H7 (cell line): ENCODE data around the gene ZNF407. TPM values are rescaled to one million over a fixed set of nuclear protein-coding genes. Genes with fewer than 3 reads are reported as not detected.

Experiments used
- DNase-seq: peaks from one replicate; pipeline ENCODE4 v3.0.0; 2012
- H3K27me3 ChIP-seq: 2 replicates; pipeline ENCODE4 v1.6.0; 2011; ENCODE audit warnings: mild to moderate bottlenecking, low read length; ENCODE audit not compliant: control insufficient read depth, insufficient read depth
- H3K36me3 ChIP-seq: replicated peaks from 2 replicates; pipeline ENCODE4 v1.5.1; 2011; ENCODE audit warnings: low read length; ENCODE audit not compliant: control insufficient read depth, insufficient read depth
- H3K4me3 ChIP-seq: 2 replicates; pipeline ENCODE4 v1.5.1; 2011; ENCODE audit warnings: low read depth, mild to moderate bottlenecking, control low read depth, low read length, moderate library complexity; ENCODE audit not compliant: insufficient read depth
- total RNA-seq: library from RNA; depleted of rRNA; stranded (reverse); fragments of >200 nt; shearing (Covaris generic); gene quantifications from 2 replicates; pipeline ENCODE4 v1.2.3, GENCODE V29; 2014

ZNF407 gene
- total RNA-seq, 1 experiment from 2014 or later, result 2.9 TPM

DNA sequence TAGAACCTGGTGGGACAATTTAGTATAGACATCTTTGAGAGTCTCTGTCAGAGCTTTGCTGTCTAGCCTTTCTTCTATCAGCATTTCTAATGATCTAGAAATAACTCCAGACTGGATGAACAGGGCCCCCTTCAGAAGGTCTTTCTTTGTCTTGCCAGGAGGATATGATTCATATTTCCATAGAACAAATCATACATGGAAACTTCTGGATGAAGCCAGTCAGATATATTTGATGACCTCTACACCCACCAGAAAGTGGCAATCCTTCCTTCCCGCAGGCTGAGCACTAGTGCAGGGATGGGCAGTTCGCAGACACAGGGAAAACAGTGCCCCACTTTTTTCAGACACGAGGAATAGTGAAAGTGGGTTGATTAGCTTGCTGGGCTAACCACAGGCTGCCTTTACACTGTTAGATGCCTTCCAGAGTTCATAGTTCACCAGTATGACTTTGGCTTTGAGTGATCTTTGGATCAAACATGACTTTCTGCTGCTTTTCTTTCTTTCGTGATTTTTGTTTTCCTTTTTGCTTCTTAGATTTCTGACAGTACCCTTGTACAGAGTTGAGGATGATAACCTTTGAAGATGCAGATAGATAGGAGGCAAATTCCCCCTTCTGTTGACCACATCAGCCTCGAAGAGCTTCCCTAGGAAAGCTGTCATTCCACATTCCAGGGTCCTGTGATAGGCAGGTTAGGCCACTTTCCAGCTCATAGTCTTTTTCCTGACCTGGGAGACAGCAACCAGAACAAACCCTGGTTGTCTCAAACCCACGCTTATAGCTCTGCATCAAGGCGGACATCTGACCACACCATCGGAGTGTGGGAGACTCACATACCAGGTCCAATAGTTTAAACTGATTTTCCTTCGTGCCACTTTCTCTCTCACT lies 237.0 kb downstream of the ZNF407 start:
- no peak for DNase-seq
- no peaks in the 10 kb centered on the region for H3K36me3 ChIP-seq
- no peaks in the 10 kb centered on the region for H3K27me3 ChIP-seq
- H3K4me3 ChIP-seq, result no peak overlapping the region

DNA sequence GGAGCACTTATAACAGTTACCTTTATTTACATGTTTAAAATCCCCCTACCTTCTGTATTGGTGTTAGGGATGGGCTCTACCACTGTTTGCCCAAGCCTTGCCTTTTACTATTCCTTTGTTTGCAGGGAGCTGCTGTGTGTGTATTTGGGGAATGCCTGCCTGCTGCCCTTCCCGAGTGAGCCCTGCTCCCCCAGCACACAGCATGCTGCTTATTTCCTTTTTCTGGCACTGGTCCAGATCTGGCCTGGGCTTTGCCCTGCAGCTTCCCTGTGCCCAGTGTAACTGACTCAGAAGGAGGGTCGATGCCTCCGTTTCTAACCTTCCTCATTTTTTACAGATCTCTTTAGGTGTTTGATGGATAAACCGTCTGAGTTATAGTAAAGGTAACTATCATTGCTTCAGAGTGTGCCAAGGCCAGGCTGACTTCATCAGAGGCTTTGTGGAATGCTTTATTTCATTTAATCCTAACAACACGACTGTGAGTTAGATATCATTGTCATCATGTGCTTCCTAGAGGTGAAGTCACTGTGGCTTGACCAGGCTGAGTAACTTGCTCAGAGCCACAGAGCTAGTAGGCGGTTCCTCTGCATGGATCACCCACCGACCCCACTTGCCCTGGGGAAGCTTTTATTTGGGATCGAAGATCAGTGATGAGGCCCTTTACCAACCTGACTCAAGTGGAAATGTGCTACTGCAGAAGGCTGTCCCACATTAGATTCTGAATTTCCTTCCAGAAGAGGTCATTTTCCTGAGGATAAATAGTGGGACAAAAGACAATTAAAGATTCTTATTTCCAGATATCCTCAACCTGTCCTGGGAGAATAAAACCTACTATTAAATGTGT lies 238.8 kb downstream of the ZNF407 start:
- DNase-seq, result no peak
- no peak overlapping the region for H3K4me3 ChIP-seq
- no peaks in the 10 kb centered on the region for H3K36me3 ChIP-seq
- H3K27me3 ChIP-seq, result no peaks in the 10 kb centered on the region

DNA sequence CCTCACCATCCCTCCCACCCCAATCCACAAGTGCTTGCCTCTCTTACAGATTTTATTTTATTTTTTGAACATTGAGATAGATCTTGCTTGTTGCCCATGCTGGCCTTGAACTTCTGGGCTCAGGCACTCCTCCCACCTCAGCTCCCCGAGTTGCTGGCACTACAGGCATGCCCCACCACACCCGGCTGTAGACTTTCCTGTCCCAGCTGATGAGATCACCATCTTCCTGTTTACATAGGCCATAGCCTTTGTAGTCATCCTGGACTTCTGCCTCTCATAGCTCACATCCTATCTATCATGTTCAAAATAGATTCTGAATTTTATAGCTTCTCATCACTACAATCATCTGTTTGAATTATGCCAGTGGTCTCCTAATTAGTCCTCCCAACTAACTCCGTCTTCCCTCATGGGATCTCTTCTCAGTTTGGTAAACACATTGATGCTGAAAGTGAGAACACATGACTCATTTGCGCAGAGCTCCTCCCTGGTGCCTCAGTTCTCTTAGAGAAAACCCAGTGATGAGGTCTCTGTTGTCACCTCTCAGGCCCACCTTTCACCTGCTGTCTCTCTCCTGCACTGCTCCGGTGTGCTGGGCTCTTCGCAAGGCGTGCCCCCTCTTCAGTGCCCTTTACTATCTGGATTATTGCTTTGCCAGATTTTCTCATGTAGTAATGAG lies 243.0 kb downstream of the ZNF407 start:
- H3K4me3 ChIP-seq, result no peak overlapping the region
- no peak for DNase-seq
- no peaks in the 10 kb centered on the region for H3K36me3 ChIP-seq
- H3K27me3 ChIP-seq, result no peaks in the 10 kb centered on the region

DNA sequence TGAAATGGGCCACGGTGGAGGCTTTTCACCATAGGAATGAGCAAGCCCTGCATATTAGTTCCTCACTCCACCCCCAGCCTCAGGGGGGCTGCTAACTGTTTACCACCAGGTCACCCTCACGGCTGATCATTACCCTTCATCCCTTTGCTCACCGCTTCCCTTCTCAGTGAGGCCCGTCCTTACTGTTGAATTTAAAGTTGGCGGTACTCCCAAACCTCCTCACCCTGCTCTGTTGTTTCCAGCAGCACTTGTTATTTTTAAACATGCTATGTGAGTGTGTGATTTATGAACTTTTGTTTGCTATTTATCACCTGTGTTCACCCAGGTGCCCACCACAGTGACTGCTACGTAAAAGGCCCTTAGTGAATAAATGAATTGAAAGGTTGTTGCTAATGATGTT lies 243.6 kb downstream of the ZNF407 start:
- H3K27me3 ChIP-seq, result no peaks in the 10 kb centered on the region
- no peak for DNase-seq
- no peaks in the 10 kb centered on the region for H3K36me3 ChIP-seq
- H3K4me3 ChIP-seq, result no peak overlapping the region

DNA sequence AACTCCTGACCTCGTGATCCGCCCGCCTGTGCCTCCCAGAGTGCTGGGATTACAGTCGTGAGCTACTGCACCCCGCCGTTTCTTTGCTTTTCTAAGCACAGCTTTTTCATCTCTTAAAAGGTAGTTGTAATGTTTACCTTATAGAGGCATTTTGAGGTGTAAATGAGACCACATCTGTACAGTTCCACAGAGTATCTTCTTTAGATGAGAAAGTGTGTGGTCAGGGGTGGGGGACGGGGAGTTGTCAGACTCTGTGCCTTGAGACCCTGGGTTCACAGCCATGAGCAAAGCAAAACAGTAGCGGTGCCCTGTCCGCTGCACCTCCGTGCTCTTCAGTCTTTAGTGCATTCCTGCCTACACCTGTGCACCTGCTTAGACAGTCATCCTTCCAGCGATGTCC lies 251.6 kb downstream of the ZNF407 start:
- no peak overlapping the region for H3K4me3 ChIP-seq
- no peaks in the 10 kb centered on the region for H3K27me3 ChIP-seq
- no peaks in the 10 kb centered on the region for H3K36me3 ChIP-seq
- DNase-seq, result no peak

DNA sequence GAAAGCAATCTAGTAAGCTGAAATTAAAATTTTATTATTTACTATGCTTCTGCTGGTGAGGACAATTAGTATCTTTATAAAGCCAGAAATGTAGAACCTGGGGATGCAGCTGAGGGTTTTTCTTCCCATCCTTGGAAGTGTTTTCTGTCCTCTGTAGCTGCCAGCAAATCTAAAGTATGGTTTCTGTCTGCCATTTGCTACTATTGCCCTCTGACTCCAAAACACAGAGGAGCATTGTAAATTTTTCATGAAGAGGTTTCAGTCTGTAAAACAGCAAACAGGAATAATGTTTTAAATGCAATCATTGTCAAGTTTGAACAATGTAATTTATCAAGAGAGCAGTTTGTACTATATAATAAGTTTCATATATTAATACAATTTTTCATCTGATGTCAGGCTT lies 258.8 kb downstream of the ZNF407 start:
- DNase-seq, result no peak
- Histone ChIP-seq H3K4me3 (no peak overlapping the region), H3K27me3 (no peaks in the 10 kb centered on the region), H3K36me3 (no peaks in the 10 kb centered on the region)

DNA sequence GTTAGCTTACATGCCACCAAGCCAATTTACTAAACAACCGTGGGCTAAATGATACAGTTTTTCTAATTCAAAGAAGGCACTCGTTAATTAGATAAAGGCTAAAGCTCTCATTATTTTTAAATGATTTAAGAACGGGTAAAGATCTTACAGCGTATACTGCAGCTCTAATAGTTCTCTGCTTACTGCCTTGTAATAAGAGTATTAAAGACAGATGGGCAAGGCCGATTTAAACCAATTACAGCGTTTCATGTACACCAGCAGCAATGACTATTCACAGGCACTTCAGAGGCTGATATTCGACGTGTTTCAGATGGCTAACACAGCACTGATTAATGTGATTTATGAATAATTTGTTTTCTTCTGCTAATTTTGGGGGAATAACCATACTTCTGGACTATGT lies 259.3 kb downstream of the ZNF407 start:
- no peaks in the 10 kb centered on the region for H3K27me3 ChIP-seq
- H3K36me3 ChIP-seq, result no peaks in the 10 kb centered on the region
- no peak overlapping the region for H3K4me3 ChIP-seq

DNA sequence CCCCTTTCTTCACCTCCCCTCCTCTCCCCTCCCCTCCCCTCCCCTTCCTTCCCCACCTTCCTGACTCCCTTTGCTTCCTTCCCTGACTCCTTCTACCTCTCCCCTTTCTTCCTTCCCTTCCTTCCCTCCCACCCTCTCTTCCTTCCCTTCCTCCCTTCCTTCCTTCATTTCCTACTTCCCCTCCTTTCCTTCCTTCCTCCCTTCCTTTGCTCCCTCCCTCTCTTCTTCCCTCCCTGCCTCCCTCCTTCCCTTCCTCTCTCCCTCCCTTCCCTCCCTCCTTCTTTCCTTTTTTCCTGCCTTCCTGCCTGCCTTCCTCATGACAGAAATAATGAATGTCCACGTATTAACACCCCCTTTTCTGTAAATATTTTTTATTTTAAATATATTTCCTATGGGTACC lies 260.2 kb downstream of the ZNF407 start:
- no peak for DNase-seq
- H3K36me3 ChIP-seq, result no peaks in the 10 kb centered on the region
- no peak overlapping the region for H3K4me3 ChIP-seq
- H3K27me3 ChIP-seq, result no peaks in the 10 kb centered on the region

More for the DNA sequence above, 259.3 kb downstream of the ZNF407 start:
- DNase-seq, result no peak

DNA sequence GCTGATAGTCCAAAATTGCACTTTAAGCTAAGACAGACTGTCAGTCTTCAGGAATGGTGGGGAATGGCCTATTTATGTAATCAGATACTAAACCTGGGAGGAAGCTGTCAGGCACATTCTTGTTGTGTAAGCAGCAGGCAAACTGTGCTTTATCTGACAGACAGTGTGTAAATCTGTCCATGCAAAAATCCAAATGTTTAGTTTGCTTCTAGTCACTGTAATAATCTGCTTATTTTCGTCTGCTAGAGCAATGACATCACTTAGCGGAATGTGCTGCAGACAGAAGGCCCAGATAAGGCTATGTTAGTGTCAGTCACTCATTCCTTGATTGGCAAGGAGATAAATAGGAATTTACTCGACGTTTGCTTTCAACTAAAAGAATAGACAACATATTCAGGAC lies 263.5 kb downstream of the ZNF407 start:
- H3K27me3 ChIP-seq, result no peaks in the 10 kb centered on the region
- H3K36me3 ChIP-seq, result no peaks in the 10 kb centered on the region
- no peak for DNase-seq
- H3K4me3 ChIP-seq, result no peak overlapping the region

DNA sequence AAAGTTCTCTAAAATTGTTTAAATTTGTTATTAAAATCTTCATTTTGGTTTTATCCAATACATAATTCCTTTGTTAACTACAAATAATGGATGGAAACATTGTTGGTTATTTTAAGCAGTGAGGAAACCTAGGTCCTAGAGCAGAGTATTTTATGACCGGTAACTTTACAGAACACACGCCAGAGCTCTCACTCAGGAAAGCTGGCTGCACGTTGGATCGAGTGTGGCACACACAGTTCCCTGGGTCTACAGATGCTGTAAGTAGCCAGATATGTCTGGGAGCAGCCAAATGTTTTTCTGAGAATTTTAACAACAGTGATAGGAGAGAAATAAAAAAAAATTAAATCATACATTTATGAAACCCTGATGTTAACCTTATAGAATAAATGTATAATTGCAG lies 264.4 kb downstream of the ZNF407 start:
- no peak for DNase-seq
- Histone ChIP-seq H3K27me3 (no peaks in the 10 kb centered on the region), H3K4me3 (no peak overlapping the region), H3K36me3 (no peaks in the 10 kb centered on the region)

DNA sequence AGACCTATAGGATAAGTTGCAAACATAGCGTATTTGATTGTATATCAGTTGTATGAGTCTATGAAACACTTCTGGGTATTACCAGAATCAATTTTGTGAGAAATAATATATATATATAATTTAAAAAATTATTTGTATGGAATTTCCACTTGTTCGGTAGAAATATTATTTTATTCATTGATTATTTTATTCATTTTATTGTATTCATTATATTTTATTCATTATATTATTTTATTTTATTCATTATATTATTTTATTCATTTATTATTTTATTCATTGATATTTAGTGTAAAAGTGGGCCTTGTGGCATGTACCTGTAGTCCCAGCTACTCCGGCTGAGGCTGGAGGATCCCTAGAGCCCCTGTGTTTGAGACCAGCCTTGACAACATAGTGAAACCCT lies 268.9 kb downstream of the ZNF407 start:
- no peak for DNase-seq

DNA sequence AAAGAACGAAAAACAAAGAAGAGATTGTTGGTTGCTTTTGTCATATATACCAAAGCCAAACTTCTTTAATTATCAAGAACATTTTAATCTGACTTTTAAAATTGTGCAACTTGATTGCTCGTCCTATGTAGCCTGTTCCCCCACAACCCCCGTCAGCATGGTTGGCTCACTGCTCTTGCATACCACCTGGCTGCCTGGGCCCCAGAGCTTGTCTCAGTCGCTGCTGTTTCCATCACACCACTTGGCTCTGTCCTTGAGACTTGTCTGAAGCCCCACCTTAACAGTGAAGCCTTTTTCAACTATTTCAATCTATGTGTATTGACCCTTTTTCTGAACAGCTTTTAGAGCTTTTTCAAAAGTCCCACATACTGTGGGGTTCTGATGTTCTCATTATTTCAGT lies 270.8 kb downstream of the ZNF407 start:
- Histone ChIP-seq H3K27me3 (no peaks in the 10 kb centered on the region), H3K4me3 (no peak overlapping the region), H3K36me3 (no peaks in the 10 kb centered on the region)
- no peak for DNase-seq

More for the DNA sequence above, 268.9 kb downstream of the ZNF407 start:
- no peaks in the 10 kb centered on the region for H3K27me3 ChIP-seq
- H3K36me3 ChIP-seq, result no peaks in the 10 kb centered on the region
- H3K4me3 ChIP-seq, result no peak overlapping the region

DNA sequence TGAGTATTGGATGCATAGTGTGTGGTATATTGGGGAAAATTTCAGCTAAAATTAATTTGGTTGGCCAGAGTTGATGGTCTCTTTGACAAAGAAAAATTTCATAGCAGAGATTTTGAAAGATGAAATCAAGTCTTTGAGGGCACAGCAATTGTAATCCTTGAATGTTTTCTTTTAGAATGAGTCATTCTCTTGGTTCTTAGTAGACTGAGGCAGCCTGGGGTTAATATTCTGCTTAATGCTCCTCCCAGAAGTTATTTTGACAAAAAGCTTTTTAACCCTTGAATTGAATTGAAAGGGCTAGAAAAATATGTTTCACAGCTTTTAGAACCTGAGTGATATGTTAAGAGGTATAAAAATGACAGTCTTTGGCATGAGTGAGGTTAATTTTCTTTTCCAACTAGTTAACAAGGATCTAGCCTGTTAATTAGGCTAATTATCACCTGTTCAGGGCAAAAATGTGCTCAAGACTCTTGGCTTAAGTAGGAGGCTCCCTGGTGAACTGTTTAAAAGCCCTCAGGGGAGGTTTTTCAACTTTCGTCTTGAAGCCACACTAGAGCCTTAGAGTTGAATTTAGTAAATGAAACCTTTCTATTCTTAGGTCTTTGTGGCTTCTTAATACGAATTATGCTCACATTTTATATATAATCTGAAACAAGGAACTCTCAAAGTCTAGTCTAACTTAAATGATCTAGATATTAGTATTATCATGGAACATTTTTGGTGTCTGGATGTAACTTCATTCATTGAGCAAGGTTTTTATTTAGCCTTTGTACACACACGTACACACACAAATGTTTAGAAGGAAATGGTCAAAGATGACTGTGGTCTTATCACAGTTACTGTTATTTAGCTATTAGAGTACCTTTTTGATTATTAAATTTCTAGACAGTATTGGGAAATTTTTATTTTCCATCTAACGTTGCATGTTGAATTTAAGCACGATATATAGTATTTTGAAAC lies 272.5 kb downstream of the ZNF407 start:
- H3K27me3 ChIP-seq, result no peaks in the 10 kb centered on the region
- no peaks in the 10 kb centered on the region for H3K36me3 ChIP-seq
- no peak overlapping the region for H3K4me3 ChIP-seq
- DNase-seq, result no peak

DNA sequence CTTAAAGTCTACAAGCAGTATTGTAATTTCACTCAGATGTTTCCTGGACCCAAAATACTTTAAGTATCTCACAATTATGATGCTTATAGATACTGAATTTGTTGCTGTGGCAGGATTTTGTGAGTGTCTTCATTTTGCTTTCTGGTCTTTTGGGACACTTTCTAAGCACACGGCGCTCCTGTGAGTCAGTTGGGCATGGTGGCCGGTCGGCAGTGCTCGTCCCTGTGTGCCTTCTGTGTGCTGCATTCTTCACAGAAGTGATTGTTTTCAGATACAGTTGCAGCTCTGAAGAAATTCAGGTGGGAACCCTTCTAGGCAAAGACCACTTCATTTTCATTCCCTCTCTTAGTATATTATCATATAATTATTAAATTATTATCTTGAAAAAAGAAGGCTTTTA lies 273.3 kb downstream of the ZNF407 start:
- Histone ChIP-seq H3K36me3 (no peaks in the 10 kb centered on the region), H3K27me3 (no peaks in the 10 kb centered on the region), H3K4me3 (no peak overlapping the region)
- DNase-seq, result no peak
